ENCODE data around the gene ASPHD1.
"Not testable (repeated sequence)": the region's sequence is repeated elsewhere in the genome, so short reads cannot be mapped to it uniquely, and the experiment has no call there.

The ASPHD1 gene

DNA sequence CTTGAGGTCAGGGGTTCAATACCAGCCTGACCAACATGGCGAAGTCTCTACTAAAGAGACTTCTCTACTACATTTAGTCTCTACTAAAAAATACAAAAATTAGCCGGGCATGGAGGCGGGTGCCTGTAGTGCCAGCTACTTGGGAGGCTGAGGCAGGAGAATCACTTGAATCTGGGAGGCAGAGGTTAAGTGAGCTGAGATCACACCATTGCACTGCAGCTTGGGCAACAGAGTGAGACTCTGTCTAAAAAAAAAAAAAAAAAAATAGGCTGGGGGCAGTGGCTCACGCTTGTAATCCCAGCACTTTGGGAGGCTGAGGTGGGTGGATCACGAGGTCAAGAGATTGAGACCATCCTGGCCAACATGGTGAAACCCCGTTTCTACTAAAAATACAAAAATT lies 9.6 kb downstream of the ASPHD1 start:
- not testable (repeated sequence) for DNase-seq

DNA sequence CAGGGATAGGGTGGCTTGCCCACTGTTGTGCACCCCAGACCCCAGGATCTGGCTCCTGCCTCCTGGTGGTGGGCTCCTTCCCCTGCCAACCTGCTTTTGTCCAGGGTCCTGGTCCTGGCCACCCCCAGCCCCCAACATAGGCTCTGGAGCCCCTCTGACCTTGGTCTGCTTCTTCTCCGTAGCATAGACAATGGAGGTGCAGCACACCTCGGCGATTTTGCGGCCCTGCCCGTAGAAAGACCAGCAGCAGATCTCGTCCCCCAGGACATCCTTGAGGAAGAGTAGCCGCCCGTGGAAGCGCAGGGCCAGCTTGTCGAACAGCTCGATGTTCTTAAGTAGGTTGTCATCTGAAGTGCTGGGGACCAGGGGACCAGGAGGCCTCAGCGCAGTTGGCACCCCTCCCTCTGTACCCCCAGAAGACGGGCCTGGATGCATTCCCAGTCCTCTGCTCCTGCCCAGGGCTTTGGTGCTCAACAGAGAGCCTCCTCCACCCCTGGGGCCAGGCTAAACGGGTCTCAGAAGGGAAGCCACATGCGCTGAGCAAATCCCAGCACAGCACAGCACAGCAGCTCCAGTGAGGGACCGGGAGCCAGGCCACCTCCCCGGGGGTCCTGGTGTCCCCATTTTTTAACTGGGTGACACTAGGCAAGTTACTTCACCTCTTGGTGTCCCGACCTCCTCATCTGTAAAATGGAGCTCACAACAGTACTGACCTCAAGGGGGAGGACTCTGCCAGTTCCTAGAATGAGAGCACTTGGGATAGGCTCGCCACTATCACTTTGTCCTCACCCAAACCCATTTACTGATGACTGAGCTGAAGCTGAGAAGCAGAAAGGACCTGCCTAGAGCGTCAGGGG lies 10.8 kb downstream of the ASPHD1 start:
- no peak for DNase-seq

DNA sequence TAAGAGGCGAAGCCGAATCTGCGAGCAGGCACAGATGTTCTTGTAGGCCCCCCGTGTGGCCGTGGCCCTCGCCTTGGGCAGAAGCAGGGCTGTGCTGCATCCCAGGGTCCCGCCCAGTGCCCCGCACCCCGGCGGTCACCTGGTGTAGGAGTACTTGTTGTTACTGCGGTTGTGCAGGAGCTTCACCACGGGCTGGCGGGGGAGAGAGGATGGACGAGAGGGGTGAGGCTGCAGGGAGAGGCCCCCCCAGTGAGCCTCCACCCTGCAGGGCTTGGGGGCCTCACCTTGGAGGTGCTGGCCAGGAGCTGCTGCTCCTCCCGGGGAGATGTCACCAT lies 11.4 kb downstream of the ASPHD1 start:
- DNase-seq = no peak

DNA sequence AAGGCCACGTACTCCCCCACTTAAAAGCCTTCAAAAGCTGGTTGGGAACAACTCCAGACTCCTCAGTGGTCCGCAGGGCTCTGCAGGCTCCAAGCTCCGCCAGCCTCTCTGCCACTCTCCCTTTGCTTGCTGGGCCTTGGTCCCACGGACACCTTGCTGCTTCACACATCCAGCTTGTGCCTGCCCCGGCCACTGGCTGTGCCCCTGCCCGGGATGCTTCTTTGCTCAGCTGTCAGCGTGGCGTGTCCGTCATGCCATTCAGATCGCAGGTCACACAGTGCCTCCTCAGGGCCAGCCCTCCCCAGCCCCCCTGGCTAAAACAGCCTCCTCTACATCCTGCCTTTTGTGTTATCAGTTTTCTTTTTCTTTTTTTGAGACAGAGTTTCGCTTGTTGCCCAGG lies 11.8 kb downstream of the ASPHD1 start:
- DNase-seq = no peak

DNA sequence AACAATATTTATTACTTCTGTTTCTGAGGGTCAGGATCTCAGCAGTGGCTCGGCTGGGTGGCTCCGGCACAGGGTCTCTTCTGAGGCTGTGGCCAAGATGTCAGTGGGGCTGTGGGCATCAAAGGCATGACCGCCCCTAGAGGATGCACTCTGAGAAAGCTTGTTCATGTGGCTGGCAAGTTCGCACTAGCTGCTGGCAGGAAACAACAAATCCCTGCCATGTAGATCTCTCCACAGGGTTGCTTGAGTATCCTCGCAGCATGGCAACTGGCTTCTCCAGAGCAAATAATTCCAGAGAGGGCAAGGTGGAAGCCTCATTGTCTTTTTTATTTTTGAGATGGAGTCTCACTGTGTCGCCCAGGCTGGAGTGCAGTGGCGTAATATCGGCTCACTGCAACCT lies 13.2 kb downstream of the ASPHD1 start:
- DNase-seq = no peak

DNA sequence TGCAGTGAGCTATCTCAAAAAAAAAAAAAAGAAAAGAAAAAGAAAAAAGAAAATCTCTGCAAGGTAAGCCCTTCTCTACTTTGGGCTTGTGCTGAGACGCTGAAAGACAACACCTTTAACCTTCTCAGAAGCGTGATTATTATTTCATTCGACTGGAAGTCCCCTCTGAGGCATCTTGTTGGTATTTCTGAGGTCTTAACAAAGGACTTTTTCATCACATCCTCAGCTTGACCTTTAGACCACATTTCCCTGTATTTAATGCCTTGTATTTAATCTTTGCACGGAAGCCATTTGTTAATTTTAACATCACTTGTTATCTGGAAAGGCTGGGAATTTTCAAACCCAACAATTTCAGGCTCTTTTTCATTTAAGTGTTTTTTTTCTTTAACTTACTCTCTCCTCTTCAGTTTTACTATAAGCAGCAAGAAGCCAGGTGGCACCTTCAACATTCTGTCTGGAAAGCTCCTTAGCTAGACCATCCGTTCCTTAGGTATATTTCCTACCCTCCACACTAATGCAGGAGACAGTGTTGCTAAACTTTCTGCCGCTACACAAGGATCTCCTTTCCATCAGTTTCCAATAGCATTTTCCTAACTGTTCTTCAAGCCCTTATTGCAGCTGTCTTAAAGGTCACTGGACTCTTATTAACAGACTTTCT lies 15.4 kb downstream of the ASPHD1 start:
- no peak for DNase-seq

DNA sequence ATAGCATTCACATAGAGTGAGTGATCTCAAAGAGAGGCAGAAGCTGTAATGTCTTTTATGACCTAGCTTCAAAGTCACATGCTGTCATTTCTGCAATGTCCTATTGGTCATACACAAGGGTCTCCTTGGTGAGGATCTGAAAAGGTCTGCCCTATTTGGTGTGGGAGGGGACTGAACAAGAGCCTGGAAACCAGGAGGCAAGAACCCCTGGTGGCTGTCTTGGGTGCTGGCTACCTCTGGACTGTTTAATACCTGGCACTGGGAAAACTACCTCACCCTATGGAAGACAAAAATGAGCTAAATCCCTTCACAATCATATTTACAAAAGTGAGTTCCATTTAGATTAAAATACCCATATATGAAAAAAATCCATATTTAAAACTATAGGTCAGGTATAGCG lies 16.7 kb downstream of the ASPHD1 start:
- DNase-seq = no peak

DNA sequence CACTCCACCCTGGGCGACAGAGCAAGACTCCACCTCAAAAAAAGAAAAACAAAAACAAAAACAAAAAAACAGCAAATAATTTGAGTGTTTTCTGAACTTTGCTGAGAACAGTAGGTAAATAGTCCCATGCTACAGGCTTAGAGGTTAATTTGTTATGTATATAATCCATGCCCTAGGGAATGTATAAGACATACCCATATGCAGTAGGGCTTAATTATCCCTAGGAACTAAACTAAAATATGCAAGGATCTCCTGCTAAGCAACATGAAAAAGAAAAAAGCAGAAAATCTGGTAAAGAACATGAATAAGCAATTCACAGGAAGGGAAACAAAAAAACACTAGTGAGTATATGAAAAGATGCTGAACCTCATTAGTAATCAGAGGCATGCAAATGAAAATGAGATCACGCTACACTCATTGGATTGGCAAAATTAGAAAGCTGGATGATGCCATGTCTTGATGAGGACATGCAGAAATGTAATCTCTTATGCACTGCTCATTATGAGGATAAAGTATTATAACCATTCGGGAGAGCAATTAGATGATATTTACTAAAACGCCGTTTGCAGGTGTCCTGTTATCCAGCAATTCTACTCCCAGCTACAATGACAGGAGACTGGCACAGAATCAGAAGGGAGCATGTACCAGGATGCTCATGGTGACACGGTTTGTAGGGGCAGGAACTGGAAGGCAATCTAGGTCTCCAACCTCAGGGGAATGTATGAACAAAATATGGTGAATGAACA lies 20.2 kb downstream of the ASPHD1 start:
- DNase-seq = no peak

DNA sequence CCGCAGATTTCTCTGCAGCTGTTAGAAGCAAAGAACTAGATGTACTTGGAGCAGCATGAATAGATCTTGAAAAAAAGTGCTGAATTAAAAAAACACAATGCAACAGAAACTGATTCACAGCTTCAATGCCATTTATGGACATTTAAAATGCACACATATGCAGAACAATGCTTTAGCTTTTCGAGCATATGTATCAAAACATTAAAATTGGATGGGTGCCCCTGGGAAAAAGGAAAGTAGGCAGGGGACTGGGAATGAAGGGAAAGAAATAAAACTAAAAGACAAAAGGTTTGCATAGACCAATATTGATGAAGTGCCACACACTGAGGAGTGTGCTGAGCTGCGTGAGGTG lies 20.7 kb downstream of the ASPHD1 start:
- DNase-seq = no peak

DNA sequence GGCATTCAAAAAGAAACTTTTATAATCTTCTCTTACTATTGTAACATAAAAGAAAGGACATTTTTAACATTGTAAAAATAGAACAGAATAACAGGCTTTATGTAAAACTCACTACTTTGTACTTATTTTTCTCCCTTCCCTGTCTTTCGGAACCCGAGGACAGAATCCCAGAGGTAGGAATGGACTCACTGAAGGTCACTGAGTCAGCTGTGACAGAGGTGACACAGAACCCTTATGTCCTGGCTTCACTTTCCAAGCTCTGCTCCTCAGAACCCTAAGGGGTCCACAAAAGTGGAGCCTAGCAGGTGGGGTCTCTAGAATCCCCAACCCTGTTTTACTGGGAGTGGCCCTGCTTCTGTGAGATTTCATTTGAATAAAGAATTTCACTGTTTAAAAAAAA lies 22.0 kb downstream of the ASPHD1 start:
- no peak for DNase-seq

DNA sequence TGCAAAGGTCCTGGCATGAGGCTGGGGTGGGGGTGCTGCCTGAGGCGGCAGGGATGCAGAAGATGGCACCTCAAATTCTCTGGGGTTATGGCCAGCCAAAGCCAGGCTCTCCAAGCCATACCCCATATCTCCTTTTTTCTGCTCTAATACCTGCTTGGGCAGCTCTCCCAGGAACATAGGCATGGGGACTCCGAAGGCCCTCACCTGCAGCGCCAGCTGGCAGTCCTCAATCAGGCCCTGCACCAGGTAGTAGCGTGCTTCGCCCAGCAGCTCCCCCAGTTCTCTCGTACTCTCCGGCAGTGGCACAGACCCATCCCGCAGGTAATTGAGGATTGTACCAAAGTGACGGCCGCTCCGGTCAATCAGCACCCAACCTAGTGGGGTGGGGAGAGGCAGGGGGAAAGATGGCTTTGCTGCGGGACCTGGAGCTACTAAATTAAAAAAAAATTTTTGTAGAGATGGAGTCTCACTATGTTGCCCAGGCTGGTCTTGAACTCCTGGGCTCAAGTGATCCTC lies 22.8 kb downstream of the ASPHD1 start:
- DNase-seq = no peak

DNA sequence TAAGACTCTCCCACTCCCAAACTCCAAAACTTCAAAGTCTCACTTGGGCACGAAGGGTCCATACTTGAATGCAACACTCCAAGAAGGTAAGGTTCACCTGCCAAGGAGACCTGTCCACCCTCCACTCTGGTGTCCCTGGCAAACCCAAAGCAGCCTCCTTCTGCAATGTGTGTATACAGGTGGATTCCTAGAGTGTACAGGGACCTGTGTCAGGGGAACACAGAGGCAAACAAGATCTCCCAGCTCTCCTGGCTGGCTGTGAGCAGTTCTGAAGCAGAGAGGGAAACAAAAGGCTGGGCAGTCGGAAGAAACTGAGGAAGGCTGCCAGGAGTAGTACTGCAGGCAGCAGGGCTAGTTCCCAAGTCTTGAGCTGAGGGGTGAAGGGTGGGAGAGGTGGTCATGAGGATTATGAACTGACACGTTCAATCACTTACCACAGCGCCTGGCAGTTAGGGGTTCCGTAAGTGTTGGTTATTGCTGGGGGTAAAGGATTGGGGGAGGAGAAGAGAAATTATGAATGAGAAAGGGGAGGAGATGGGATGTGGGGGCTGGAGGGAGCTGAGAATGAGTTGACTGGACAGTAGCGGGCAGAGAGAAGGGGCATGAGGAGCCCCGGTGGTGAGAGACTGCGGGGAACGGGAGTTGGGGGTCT lies 24.9 kb downstream of the ASPHD1 start:
- no peak for DNase-seq

DNA sequence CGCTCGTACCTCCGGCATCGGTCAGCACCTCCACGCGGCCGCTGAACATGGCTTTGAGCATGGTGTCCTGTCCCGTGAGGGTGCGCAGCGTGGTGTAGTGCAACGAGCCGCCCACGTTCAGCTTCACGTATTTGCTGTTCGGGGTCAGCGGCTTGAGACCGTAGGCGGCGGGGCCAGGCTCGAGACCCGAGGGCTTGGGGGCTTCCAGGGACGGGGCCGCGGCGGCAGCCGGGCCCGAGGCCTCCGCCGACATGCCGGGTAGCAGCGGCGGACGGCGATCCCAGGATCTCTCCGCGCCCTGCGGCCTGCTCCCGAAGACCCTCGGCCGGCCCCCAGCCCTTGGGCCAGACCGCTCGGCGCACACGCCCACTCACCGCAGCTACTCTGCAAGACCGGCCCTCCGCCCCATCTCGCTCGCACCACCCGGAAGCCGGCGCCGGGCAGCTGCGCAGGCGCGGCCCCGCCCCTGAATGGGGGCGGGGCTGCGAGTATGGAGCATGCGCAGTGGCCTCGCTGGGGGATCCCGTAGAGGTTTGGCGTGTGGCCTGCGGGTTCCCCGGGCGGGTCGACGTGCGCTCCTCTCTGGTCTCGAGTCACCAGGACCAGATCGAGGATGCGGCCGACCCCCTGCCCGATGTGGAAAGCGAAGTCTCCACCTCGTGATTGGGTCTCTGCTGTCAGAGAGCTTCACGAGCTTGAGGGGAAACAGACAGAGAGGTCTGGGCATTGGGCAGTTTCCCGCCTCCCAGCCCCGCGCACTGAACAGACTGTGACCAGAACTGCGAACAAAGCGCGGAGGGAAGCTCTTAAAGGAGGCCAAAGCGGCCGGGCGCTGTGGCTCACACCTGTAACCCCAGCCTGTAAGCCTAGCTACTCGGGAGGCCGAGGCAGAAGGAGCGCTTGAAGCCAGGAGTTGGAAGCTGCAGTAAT lies 25.8 kb downstream of the ASPHD1 start, which contains the start of gene KCTD13:
KCTD13 (minus strand) TSS at position 446 of the 930 bp plus-strand sequence; CDS start at position 253, 193 bp downstream.
- DNase-seq = peak; percentile 67 to 88

DNA sequence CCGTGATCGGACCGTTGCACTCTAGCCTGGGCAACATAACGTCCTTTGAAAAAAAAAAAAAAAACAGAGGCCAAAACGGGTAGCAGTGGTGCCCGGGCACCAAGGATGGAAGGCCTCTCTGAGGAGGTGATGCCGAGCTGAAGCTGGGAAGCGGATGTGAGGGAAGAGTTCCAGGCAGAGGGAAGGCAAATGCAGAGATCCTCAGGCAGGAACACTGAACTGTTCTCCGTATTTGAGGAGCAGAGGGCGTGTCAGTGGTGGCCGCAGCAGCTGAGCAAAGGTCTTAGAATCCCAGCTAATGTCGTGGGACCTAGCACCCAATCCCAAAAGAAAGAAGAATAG lies 26.4 kb downstream of the ASPHD1 start:
- peak; percentile 27 to 58 for DNase-seq

DNA sequence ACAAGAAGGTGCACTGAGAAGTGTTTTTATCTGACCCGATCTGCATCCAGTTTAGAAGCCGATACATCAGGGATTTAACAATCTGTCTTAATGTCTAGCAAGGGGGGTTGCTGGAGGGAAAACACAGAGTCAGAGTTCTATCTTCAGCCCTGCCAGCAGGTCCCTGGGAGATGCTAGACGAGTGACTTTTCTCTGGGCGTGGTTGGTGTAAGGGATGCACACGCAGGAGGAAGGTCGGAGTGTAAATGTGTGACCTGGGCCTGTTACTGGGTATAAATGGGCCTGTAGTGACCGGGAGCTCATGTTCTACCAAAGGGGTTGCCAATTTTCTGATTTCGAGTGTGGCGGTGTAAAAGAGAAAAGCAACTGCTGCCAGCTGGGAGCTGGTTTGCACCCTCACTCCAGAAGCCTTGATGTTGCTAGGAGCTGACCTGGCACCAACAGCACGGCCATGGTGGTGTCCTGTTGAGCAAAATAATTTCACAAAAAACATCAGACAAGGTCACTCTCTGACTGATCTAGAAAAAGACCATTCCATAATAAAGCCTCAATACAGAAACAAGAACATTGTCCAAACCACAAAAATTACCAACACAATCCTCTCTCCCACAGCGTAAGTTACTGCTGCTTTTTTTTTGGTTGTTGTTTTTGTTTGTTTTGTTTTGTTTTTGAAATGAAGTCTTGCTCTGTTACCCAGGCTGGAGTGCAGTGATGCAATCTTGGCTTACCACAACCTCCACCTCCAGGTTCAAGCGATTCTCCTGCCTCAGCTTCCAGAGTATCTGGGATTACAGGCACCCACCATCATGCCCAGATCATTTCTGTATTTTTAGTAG lies 27.0 kb downstream of the ASPHD1 start:
- DNase-seq = no peak

DNA sequence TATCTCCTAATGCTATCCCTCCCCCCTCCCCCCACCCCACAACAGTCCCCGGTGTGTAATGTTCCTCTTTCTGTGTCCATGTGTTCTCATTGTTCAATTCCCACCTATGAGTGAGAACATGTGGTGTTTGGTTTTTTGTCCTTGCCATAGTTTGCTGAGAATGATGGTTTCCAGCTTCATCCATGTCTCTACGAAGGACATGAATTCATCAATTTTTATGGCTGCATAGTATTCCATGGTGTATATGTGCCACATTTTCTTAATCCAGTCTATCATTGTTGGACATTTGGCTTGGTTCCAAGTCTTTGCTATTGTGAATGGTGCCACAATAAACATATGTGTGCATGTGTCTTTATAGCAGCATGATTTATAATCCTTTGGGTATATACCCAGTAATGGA lies 31.5 kb downstream of the ASPHD1 start:
- not testable (repeated sequence) for DNase-seq

DNA sequence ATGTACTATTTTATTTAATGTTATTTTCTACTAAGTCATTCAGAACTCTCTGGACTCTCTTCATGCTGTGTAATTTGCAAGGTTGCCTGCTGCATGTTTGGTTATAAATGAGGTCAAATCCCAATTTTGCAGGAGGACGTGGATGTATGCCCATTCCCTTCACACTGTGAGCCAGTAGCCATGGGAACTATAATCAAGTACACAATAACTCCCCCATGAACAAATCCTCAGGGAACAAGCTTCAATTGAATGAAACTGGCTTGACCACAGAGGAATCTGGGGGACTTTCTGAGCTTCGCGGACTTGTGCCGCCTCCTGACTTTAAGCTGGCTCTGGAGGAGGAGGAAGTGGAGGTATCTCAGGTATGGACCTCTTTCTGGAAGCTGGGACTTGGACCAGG lies 40.4 kb downstream of the ASPHD1 start:
- DNase-seq = no peak

DNA sequence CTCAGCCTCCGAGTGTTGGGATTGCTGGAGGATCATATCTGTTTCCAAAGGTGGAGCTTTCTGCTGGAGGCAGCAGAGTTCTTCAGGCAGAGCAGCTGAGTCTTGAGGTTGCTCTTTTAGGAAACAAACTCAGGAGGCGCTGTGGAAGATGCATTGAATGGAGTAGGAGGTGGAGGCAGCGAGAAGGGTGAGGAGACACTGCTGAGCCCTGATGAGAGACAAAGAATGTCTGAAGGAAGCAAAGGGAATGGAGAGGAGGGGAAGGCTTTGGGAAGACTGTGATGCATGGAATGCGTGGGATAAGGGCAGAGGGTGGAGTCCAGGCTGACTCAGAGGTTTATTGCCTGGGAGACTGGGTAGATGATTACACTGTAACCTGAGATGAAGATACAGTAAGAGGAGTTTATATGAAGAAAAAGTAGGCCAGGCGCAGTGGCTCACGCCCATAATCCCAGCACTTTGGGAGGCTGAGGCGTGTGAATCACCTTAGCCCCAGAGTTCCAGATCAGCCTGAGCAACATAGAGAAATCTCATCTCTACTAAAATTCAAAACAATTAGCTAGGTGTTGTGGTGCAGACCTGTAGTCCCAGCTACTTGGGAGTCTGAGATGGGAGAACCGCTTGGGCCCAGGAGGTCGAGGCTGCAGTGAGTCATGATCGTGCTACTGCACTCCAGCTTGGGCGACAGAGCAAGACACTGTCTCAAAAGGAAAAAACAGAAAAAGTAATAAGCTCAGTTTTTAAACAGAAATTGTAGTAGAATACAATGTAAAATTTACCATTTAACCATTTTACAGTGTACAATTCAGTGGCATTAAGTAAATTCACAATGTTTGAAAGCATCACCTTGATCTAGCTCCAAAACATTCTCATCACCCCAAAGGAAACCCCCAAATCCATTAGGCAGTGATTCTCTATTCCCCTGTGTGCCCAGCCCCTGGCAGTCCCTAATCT lies 43.8 kb downstream of the ASPHD1 start:
- peak; percentile 54 to 63 for DNase-seq

DNA sequence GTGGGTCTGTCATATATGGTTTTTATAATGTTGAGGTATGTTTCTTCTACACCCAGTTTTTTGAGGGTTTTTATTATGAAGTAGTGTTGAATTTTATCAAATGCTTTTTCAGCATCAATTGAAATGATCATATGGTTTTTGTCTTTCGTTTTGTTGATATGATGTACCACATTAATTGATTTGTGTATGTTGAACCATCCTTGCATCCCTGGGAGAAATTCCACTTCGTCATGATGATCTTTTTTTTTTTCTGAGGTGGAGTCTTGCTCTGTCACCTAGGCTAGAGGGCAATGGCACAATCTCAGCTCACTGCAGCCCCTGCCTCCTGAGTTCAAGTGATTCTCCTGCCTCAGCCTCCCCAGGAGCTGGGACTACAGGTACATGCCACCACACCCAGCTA lies 47.6 kb downstream of the ASPHD1 start:
- no peak for DNase-seq
